VCaP (cell line): Measurements from ENCODE around the gene GPN1.

Experiments
- H3K27ac ChIP-seq: fragments of 450-650 bp; 2 replicates; pipeline ENCODE4 v1.5.1; 2017
- CTCF ChIP-seq: fragments of 450-650 bp; conservative IDR thresholded peaks from 2 replicates; pipeline ENCODE4 v1.5.1; 2017; ENCODE audit warnings: mild to moderate bottlenecking, moderate library complexity

Gene GPN1

GRCh38 chr2:27628767-27629709 lies at the start of gene GPN1, which contains the start of gene CCDC121:
GPN1 (plus strand) TSS chr2:27629050; CDS start chr2:27629059, 9 bp downstream.
CCDC121 (minus strand) TSS chr2:27629012; CDS start chr2:27627799, 1,213 bp downstream.
- peak within 1 kb of the TSS; percentile 75 for H3K27ac ChIP-seq
- no peak for TF ChIP-seq CTCF

- no peak overlapping the region for H3K27ac ChIP-seq
- no peak for TF ChIP-seq CTCF
Observed at GRCh38 chr2:27581417-27582128, 47.3 kb upstream of the GPN1 start.

DNA sequence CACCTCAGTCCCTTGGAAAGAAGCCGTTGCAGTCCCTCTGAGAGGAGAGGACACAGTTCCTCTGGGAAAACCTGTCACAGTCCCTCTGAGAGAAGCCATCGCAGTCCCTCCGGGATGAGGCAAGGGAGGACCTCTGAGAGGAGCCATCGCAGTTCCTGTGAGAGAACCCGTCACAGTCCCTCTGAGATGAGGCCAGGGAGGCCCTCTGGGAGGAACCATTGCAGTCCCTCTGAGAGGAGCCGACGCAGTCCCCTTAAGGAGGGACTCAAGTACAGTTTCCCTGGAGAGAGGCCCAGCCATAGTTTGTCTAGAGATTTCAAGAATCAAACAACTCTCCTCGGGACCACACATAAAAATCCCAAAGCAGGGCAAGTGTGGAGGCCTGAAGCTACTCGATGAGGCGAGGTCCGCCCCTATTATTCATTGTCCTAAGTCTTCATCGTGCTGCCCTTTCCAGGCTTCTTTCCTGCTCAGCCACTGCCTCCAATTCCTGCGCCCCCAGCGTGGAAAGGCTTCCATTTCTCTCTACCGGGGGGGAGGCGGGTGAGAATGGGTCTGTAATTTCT lies 46.6 kb upstream of the GPN1 start:
- peak overlapping the region; percentile 56; the same call in 1 of the 2 replicates for H3K27ac ChIP-seq
- no peak for TF ChIP-seq CTCF

DNA sequence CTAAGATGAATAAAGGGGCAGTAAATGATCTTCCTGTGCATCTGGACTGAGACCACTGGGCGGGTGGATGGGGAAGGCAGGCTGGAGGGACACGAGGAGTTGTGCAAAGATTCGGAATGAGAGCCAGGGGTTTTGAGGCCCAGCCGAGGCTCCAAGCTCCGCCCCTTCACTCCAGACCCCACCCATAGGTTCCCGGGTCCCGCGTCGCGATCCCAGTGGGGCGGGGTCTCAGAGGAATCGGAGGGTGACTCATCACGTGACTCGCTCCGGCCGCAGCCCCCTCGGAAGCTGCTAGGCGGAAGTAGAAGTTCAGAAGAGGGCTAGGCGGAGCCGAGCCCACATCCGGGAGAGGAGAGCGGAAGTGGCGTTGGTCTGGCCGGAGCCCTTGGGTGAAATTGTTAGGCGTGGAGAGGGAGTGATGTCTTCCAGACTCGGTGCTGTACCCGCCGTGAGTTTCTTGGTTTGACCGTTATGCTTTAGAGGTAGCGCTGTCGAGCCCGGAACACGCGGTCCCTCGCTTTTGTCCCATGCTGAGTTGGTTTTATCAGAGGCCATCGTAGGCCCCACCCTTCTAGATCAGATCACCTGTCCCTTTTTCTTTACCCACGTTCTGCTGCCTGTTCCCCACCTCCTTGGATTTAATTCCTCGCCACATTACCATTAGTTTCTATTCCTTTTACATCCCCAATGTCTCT lies 46.0 kb upstream of the GPN1 start, which contains the start of gene ZNF512:
Gene ZNF512, plus strand, starts transcription at position 348 of the 695 bp plus-strand sequence. Its CDS starts 71 bp downstream, at position 419.
- H3K27ac ChIP-seq, result peak within 1 kb of the TSS; percentile 56; the same call in 1 of the 2 replicates
- TF ChIP-seq CTCF, result no peak

- TF ChIP-seq CTCF, result no peak
- peak overlapping the region; percentile 56; the same call in 1 of the 2 replicates for H3K27ac ChIP-seq
Observed at GRCh38 chr2:27583390-27583915, 45.4 kb upstream of the GPN1 start.

DNA sequence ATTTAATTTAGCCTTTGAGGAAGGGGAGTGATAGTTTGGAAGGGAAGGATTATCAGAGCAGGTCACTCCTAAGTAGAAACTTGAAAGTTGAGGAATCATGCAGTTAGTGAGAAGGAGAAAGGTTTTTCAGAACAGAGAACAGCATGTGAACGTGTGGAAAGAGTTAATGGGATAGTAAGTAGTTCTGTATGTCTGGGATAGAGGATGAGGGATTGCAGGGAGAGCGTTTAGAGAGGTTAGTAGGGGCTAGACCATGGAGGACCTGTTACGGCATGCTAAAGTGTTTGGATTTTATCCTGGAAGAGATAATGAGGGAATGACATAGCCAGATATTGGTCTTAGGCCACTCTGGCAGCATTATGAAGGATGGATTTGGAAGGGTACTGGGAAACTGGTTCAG lies 44.3 kb upstream of the GPN1 start:
- no peak overlapping the region for H3K27ac ChIP-seq

More for the DNA sequence above, 44.3 kb upstream of the GPN1 start:
- TF ChIP-seq CTCF, result no peak
